22Rv1 (cell line): Measurements from ENCODE around the gene MPI.

Experiments
- CTCF ChIP-seq: fragments of 450-650 bp; IDR thresholded peaks from 2 replicates; pipeline ENCODE4 v1.5.1; 2017; ENCODE audit warnings: mild to moderate bottlenecking
- ZFX ChIP-seq: fragments of 450-650 bp; IDR thresholded peaks from 2 replicates; pipeline ENCODE4 v1.6.1; 2017; ENCODE audit warnings: antibody characterized with exemption, borderline replicate concordance

GRCh38 chr15:74870436-74871215 is 19.2 kb upstream of the MPI start:
- TF ChIP-seq CTCF (no peak), ZFX (no peak)
